HepG2 (cell line): ENCODE results near the gene SPOCD1. TPM values are rescaled to one million over a fixed set of nuclear protein-coding genes. Genes with fewer than 3 reads are reported as not detected.

Experiments used
- ATAC-seq: fragments of 200-7000 bp; cut with Tn5 transposase; 3 replicates; pipeline ENCODE4 v1.9.1; 2020; ENCODE audit warnings: mild to moderate bottlenecking, moderate library complexity
- BruUV-seq: library from RNA; stranded (reverse); fragments of 400-500 nt; replicated peaks from 2 replicates; lab custom pipeline; 2021; lab: Mats Ljungman, UMichigan
- CTCF ChIA-PET: fragments of 300-600 bp; formaldehyde crosslinking; extraction: SDS; loops from one replicate; lab custom pipeline; 2021; ENCODE audit warnings: low total read pairs, inconsistent platforms, low intra/inter-chr PET ratio; lab: Yijun Ruan, JAX
- POLR2A ChIA-PET: fragments of 350-600 bp; sonication (Branson Sonifier 250); formaldehyde crosslinking; loops from one replicate; lab custom pipeline; 2020; ENCODE audit warnings: antibody characterized with exemption, inconsistent platforms; lab: Yijun Ruan, JAX
- DNase-seq: peaks from one replicate; pipeline ENCODE4 v3.0.0-alpha.2; 2015; ENCODE audit warnings: low spot score
- FAIRE-seq: peaks from 3 replicates; lab custom pipeline; 2011; peaks lifted over from hg19 to GRCh38; lab: Jason Lieb, UNC
- H2AFZ ChIP-seq: one replicate; pipeline ENCODE4 v1.6.1; 2011; ENCODE audit warnings: low read length, inconsistent platforms
- H3K27ac ChIP-seq: fragments of 300-600 bp; 3 replicates; pipeline ENCODE4 v1.8.0; 2011; ENCODE audit warnings: mixed run types, mild to moderate bottlenecking, mixed read lengths, low read length, inconsistent platforms; ENCODE audit not compliant: insufficient read depth; ENCODE audit errors: extremely low read length
- H3K27me3 ChIP-seq, 2 experiments: fragments of 200-600 bp in 1 of 2; 2 replicates in 1 of 2; 3 replicates in 1 of 2; pipeline versions ENCODE4 v1.6.0 to v1.8.0; 2011; ENCODE audit warnings: low read length in 2 of 2, mild to moderate bottlenecking in 2 of 2, moderate library complexity in 2 of 2, inconsistent platforms in 1 of 2; ENCODE audit not compliant: insufficient read depth in 2 of 2, control insufficient read depth in 1 of 2
- H3K36me3 ChIP-seq, 2 experiments: fragments of 200-600 bp in 1 of 2; replicated peaks in 1 of 2; 2 replicates in 1 of 2; 3 replicates in 1 of 2; pipeline versions ENCODE4 v1.5.1 to v1.8.0; 2011; ENCODE audit warnings: low read length in 2 of 2, inconsistent platforms in 1 of 2; ENCODE audit not compliant: insufficient read depth in 2 of 2, control insufficient read depth in 1 of 2
- H3K4me1 ChIP-seq: 2 replicates; pipeline ENCODE4 v1.5.1; 2012; ENCODE audit warnings: low read length, inconsistent platforms; ENCODE audit not compliant: insufficient read depth
- H3K4me2 ChIP-seq: 2 replicates; pipeline ENCODE4 v1.6.0; 2011; ENCODE audit warnings: low read depth, low read length, inconsistent platforms
- H3K4me3 ChIP-seq, 3 experiments: fragments of 200-600 bp in 1 of 3; sonication (generic), shearing (Covaris generic) in 1 of 3; replicated peaks in 1 of 3; 2 replicates each; pipeline ENCODE4 v1.5.1; 2011 to 2016; ENCODE audit warnings: low read length in 3 of 3, inconsistent platforms in 2 of 3, low read depth in 2 of 3, mild to moderate bottlenecking in 2 of 3, control low read depth in 1 of 3, mixed read lengths in 1 of 3; ENCODE audit not compliant: insufficient read depth in 1 of 3
- H3K79me2 ChIP-seq: one replicate; pipeline ENCODE4 v1.6.1; 2011; ENCODE audit warnings: low read length, inconsistent platforms; ENCODE audit not compliant: insufficient read depth
- H3K9ac ChIP-seq: 2 replicates; pipeline ENCODE4 v1.6.0; 2011; ENCODE audit warnings: mild to moderate bottlenecking, low read depth, low read length, inconsistent platforms; ENCODE audit not compliant: insufficient read depth
- H3K9me3 ChIP-seq: 2 replicates; pipeline ENCODE4 v1.5.1; 2012; ENCODE audit warnings: mild to moderate bottlenecking, low read length
- H4K20me1 ChIP-seq: 2 replicates; pipeline ENCODE4 v1.6.0; 2011; ENCODE audit warnings: inconsistent platforms, mild to moderate bottlenecking, low read length, moderate library complexity; ENCODE audit not compliant: insufficient read depth
- ATF7 ChIP-seq, 2 experiments: fragments of 450-650 bp in 1 of 2; sonication (generic) in 1 of 2; formaldehyde crosslinking in 1 of 2; IDR thresholded peaks; 2 replicates each; pipeline versions ENCODE4 v1.4.0 to v1.6.1; 2016 to 2020; ENCODE audit warnings: antibody characterized with exemption in 1 of 2, mild to moderate bottlenecking in 1 of 2, missing genetic modification reagents in 1 of 2
- CREB1 ChIP-seq, 2 experiments: fragments of 450-650 bp in 1 of 2; IDR thresholded peaks; 2 replicates each; pipeline ENCODE4 v1.6.1; 2016 to 2017; ENCODE audit warnings: control low read depth in 1 of 2, mild to moderate bottlenecking in 1 of 2, missing compliant biosample characterization in 1 of 2, missing genetic modification characterization in 1 of 2
- DPF2 ChIP-seq: sonication (generic); formaldehyde crosslinking; IDR thresholded peaks from 2 replicates; pipeline ENCODE4 v1.4.0; 2020; ENCODE audit warnings: mild to moderate bottlenecking, low read depth, missing genetic modification reagents, borderline replicate concordance
- ELF4 ChIP-seq: sonication (generic); formaldehyde crosslinking; IDR thresholded peaks from 2 replicates; pipeline ENCODE4 v1.5.0; 2020; ENCODE audit warnings: missing genetic modification reagents, mild to moderate bottlenecking, moderate library complexity, borderline replicate concordance
- KMT2B ChIP-seq: IDR thresholded peaks from 2 replicates; pipeline ENCODE4 v1.6.1; 2016; ENCODE audit warnings: missing genetic modification reagents, missing compliant biosample characterization
- PAF1 ChIP-seq: IDR thresholded peaks from 2 replicates; pipeline ENCODE4 v1.6.1; 2016; ENCODE audit warnings: missing genetic modification reagents, missing compliant biosample characterization
- TCF7 ChIP-seq: sonication (generic); IDR thresholded peaks from 2 replicates; pipeline ENCODE4 v1.6.1; 2016; ENCODE audit warnings: antibody characterized with exemption, low read depth
- ZFP36 ChIP-seq: fragments of 150-350 bp; IDR thresholded peaks from 2 replicates; pipeline ENCODE4 v1.6.1; 2018; ENCODE audit warnings: borderline replicate concordance, low read length, low read depth; ENCODE audit not compliant: partially characterized antibody
- ZMYM4 ChIP-seq: sonication (generic); formaldehyde crosslinking; IDR thresholded peaks from 2 replicates; pipeline ENCODE4 v1.8.1; 2023; ENCODE audit warnings: mild to moderate bottlenecking, missing genetic modification reagents
- ZNF253 ChIP-seq: sonication (generic); formaldehyde crosslinking; IDR thresholded peaks from 2 replicates; pipeline ENCODE4 v1.8.0; 2022; ENCODE audit warnings: mild to moderate bottlenecking, missing genetic modification reagents, borderline replicate concordance
- ZNF317 ChIP-seq: sonication (generic); formaldehyde crosslinking; IDR thresholded peaks from 2 replicates; pipeline ENCODE4 v1.5.0; 2020; ENCODE audit warnings: mild to moderate bottlenecking, missing genetic modification reagents
- ZNF567 ChIP-seq: sonication (generic); formaldehyde crosslinking; IDR thresholded peaks from 2 replicates; pipeline ENCODE4 v1.8.1; 2023; ENCODE audit warnings: mild to moderate bottlenecking, missing genetic modification reagents, borderline replicate concordance
- WGBS: methylation state at CpG from one replicate; pipeline ENCODE4 v1.1.6; 2017; ENCODE audit warnings: low lambda C conversion rate; 5-methylcytosine and 5-hydroxymethylcytosine counted together
- in situ Hi-C: cut with HindIII; loops from 2 replicates; pipeline ENCODE4 v1.10.0; 2017; ENCODE audit warnings: low pct_unique_long_range_greater_than_20kb; ENCODE audit not compliant: extremely low pct_ligation_motif_present
- intact Hi-C: fragments of 100-400 bp; cut with micrococcal nuclease; formaldehyde crosslinking; loops from one replicate; pipeline ENCODE4 v1.10.0; 2022; ENCODE audit not compliant: unreplicated experiment
- polyA plus RNA-seq, 8 experiments: library from polyadenylated mRNA; depleted of rRNA in 3 of 8; stranded (reverse) in 7 of 8; unstranded in 1 of 8; fragments of >200 nt; fragmentation: Illumina TruSeq in 4 of 8; extraction: Trizol in 4 of 8; gene quantifications; 2 replicates each; pipeline versions ENCODE4 v1.2.1 to v1.2.3, GENCODE V29; 2011 to 2016; ENCODE audit warnings: low read depth in 4 of 8, missing spikeins in 1 of 8, mixed read lengths in 1 of 8; ENCODE audit not compliant: insufficient read depth in 1 of 8
- total RNA-seq, 5 experiments: library from RNA; depleted of rRNA; stranded (reverse); fragments of >200 nt; fragmentation: Illumina TruSeq; extraction: Trizol; gene quantifications; 2 replicates each; pipeline ENCODE4 v1.2.3, GENCODE V29; 2016; ENCODE audit warnings: low read depth in 1 of 5
- TF ChIP-seq, protein P1 (sequence below): IDR thresholded peaks from 2 replicates; pipeline ENCODE4 v1.6.1; 2012; ENCODE audit warnings: inconsistent platforms
- TF ChIP-seq, protein P2 (sequence below): sonication (generic); formaldehyde crosslinking; IDR thresholded peaks from 2 replicates; pipeline ENCODE4 v1.8.0; 2022; ENCODE audit warnings: mild to moderate bottlenecking, missing genetic modification reagents, moderate library complexity

Gene SPOCD1
- total and polyA plus RNA-seq, 2 of the 13 experiments (the other 11 are each of a cell fraction or from before 2014, with no cell fraction given): 0.24 to 0.29 TPM

DNA sequence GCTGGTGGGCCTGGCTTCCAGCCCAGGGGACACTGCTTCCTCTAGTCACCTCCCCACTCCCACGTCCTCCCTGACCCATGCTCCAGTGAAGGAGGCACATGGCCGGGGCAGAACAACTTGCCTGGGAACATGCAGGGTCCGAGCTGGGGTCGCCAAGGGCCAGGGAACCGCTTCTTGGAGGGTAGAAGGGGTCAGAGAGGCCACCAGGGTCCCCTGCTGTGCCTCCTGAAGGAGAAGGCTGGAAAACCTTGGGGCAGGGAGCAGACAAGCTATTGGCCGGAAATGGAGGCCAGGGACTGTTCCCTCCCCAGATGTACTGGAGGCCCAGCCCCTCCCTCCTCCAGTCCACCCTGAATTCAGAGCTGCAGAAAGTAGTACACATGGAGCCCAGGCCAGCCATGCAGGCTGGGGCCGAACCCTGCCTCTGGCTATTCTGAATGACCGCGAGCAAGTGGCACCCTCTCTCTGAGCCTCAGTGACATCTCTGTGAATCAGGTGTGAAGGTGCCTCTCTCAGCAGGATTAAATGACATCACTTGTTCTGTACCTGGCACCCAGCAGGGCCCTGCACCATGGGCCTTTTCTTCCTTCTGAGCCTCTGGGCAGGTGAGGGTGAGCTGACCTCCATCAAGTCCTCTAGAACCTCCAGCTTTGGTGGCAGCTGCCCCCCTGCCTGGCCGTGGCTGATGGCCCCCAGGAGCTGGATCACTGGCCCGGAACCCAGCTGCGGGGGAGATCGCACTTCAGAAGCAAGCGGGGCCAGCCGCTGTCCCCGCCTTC is 15.7 kb downstream of the SPOCD1 start:
- Histone ChIP-seq H3K9ac (no peak overlapping the region), H3K9me3 (no peaks in the 10 kb centered on the region), H3K27ac (no peak overlapping the region), H3K36me3 (no peaks in the 10 kb centered on the region), H3K79me2 (no peaks in the 10 kb centered on the region), H2AFZ (no peak overlapping the region), H3K4me2 (no peak overlapping the region), H3K4me3 (no peak overlapping the region), H3K4me1 (no peaks in the 10 kb centered on the region), H3K27me3 (peaks cover 4 to 37% of the 10 kb centered on the region in 2 experiments; a peak in 4 of 5 replicates), H4K20me1 (no peaks in the 10 kb centered on the region)
- in situ Hi-C loops (no loop called here), intact Hi-C loops (no loop called here)
- WGBS: 25% methylated on average over 6 of the region's 16 CpGs
- FAIRE-seq (no peak), DNase-seq (no peak), ATAC-seq (no peak)
- no TSS peak for BruUV-seq
- POLR2A ChIA-PET: no interaction called here
- CTCF ChIA-PET: no interaction called here
- TF ChIP-seq, protein P1, sequence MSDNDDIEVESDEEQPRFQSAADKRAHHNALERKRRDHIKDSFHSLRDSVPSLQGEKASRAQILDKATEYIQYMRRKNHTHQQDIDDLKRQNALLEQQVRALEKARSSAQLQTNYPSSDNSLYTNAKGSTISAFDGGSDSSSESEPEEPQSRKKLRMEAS: no peak
- TF ChIP-seq ZNF253: no peak
- no peak for TF ChIP-seq ZNF567 (CRISPR knock-in tag)
- TF ChIP-seq ATF7 (IDR thresholded peaks at IDR 0.05): peak; percentile 97
- no peak for TF ChIP-seq ATF7 (CRISPR knock-in tag; IDR thresholded peaks at IDR 0.05)
- TF ChIP-seq CREB1 (IDR thresholded peaks at IDR 0.05): peak; percentile 92
- no peak for TF ChIP-seq CREB1 (CRISPR knock-in tag; IDR thresholded peaks at IDR 0.05)
- no peak for TF ChIP-seq ELF4
- TF ChIP-seq ZMYM4 (CRISPR knock-in tag): no peak
- TF ChIP-seq TCF7: no peak
- TF ChIP-seq, protein P2, sequence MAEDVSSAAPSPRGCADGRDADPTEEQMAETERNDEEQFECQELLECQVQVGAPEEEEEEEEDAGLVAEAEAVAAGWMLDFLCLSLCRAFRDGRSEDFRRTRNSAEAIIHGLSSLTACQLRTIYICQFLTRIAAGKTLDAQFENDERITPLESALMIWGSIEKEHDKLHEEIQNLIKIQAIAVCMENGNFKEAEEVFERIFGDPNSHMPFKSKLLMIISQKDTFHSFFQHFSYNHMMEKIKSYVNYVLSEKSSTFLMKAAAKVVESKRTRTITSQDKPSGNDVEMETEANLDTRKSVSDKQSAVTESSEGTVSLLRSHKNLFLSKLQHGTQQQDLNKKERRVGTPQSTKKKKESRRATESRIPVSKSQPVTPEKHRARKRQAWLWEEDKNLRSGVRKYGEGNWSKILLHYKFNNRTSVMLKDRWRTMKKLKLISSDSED (CRISPR knock-in tag): no peak
- TF ChIP-seq DPF2 (CRISPR knock-in tag): no peak
- TF ChIP-seq ZNF317 (CRISPR knock-in tag): no peak
- no peak for TF ChIP-seq PAF1
- no peak for TF ChIP-seq ZFP36
- TF ChIP-seq KMT2B (CRISPR knock-in tag): no peak
